KMS-11 (cell line): ENCODE data around the gene DIS3L2.

Source experiments
- H2AFZ ChIP-seq: fragments of 200-600 bp; sonication (generic); 2 replicates; pipeline ENCODE4 v1.6.1; 2016; ENCODE audit warnings: antibody characterized with exemption, mixed run types, low read depth
- H3K27ac ChIP-seq: fragments of 200-600 bp; sonication (generic); 2 replicates; pipeline ENCODE4 v1.6.1; 2016; ENCODE audit warnings: mild to moderate bottlenecking, mixed run types
- H3K27me3 ChIP-seq: fragments of 200-600 bp; sonication (generic); 2 replicates; pipeline ENCODE4 v1.6.1; 2017; ENCODE audit warnings: mild to moderate bottlenecking, low read depth, mixed run types, moderate library complexity; ENCODE audit not compliant: insufficient read depth
- H3K36me3 ChIP-seq: fragments of 200-600 bp; sonication (generic); 2 replicates; pipeline ENCODE4 v1.6.1; 2017; ENCODE audit warnings: mild to moderate bottlenecking, mixed run types; ENCODE audit not compliant: insufficient read depth
- H3K4me1 ChIP-seq: fragments of 200-600 bp; sonication (generic); 2 replicates; pipeline ENCODE4 v1.6.1; 2016; ENCODE audit warnings: mild to moderate bottlenecking, low read depth, mixed run types; ENCODE audit not compliant: poor library complexity, severe bottlenecking
- H3K4me2 ChIP-seq: fragments of 200-600 bp; sonication (generic); 2 replicates; pipeline ENCODE4 v1.7.0; 2016; ENCODE audit warnings: mild to moderate bottlenecking, mixed run types
- H3K4me3 ChIP-seq: fragments of 200-600 bp; sonication (generic); IDR thresholded peaks from 2 replicates; pipeline ENCODE4 v1.6.1; 2017; ENCODE audit warnings: low read depth, low read length, mixed read lengths; ENCODE audit not compliant: insufficient read depth
- H3K79me2 ChIP-seq: fragments of 200-600 bp; sonication (generic); 2 replicates; pipeline ENCODE4 v1.6.1; 2016; ENCODE audit warnings: low read depth, mixed run types; ENCODE audit not compliant: insufficient read depth
- H3K9ac ChIP-seq: fragments of 200-600 bp; sonication (generic); 2 replicates; pipeline ENCODE4 v1.6.1; 2016; ENCODE audit warnings: mild to moderate bottlenecking, mixed run types
- H4K20me1 ChIP-seq: fragments of 200-600 bp; sonication (generic); 2 replicates; pipeline ENCODE4 v1.6.1; 2016; ENCODE audit warnings: mild to moderate bottlenecking, mixed run types; ENCODE audit not compliant: insufficient read depth
- TF ChIP-seq, protein P1 (sequence below): fragments of 200-600 bp; sonication (generic); conservative IDR thresholded peaks from 2 replicates; pipeline ENCODE4 v1.6.1; 2017; ENCODE audit warnings: low read depth, mild to moderate bottlenecking, antibody characterized with exemption, low read length, moderate library complexity, mixed read lengths

Gene DIS3L2

DNA sequence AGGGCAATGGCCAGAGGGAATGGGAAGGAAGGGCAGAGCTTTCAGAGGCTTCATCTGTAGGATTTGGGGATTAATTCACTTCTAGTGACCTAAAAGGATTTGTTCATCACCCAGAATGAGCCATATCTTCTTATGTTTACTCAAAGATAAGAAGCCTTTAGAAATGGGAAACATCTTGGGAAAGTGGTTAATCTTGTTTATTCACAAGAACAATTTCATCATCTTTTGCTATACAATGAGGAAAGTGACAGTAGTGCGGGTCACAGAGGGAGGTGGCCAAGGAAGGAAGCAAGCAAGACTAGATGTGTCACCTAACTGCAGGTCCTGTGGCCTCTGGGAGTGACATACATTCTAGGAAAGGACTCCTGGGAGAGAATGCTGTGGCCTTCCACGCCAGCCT lies 276.6 kb downstream of the DIS3L2 start:
- Histone ChIP-seq H3K79me2 (no peaks in the 10 kb centered on the region), H3K27ac (no peak overlapping the region), H4K20me1 (no peaks in the 10 kb centered on the region), H3K27me3 (no peaks in the 10 kb centered on the region), H3K4me2 (no peak overlapping the region), H3K4me1 (peaks cover 19% of the 10 kb centered on the region), H3K36me3 (no peaks in the 10 kb centered on the region), H3K9ac (no peak overlapping the region), H2AFZ (no peak overlapping the region), H3K4me3 (no peak overlapping the region)
- TF ChIP-seq, protein P1, sequence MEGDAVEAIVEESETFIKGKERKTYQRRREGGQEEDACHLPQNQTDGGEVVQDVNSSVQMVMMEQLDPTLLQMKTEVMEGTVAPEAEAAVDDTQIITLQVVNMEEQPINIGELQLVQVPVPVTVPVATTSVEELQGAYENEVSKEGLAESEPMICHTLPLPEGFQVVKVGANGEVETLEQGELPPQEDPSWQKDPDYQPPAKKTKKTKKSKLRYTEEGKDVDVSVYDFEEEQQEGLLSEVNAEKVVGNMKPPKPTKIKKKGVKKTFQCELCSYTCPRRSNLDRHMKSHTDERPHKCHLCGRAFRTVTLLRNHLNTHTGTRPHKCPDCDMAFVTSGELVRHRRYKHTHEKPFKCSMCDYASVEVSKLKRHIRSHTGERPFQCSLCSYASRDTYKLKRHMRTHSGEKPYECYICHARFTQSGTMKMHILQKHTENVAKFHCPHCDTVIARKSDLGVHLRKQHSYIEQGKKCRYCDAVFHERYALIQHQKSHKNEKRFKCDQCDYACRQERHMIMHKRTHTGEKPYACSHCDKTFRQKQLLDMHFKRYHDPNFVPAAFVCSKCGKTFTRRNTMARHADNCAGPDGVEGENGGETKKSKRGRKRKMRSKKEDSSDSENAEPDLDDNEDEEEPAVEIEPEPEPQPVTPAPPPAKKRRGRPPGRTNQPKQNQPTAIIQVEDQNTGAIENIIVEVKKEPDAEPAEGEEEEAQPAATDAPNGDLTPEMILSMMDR = no peak

DNA sequence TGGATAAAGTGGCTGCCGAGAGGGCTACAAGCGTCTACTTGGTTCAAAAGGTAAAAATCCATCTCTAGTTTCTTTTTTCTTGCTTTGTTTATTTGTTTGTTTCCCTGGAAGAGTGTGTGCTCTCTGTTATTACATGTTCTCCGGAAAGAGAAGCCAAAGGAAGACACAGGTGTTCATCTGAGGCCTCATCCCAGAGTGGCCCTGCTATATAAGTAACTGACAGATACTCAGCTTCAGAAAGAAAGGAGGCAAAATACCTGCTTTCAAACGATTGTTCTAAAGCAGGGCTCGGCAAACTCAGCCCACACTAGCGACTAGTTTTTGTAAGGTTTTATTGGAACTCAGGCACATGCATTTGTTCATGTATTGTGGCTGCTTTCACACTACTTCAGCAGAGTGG lies 277.1 kb downstream of the DIS3L2 start:
- Histone ChIP-seq H3K4me2 (no peak overlapping the region), H3K27ac (no peak overlapping the region)

DNA sequence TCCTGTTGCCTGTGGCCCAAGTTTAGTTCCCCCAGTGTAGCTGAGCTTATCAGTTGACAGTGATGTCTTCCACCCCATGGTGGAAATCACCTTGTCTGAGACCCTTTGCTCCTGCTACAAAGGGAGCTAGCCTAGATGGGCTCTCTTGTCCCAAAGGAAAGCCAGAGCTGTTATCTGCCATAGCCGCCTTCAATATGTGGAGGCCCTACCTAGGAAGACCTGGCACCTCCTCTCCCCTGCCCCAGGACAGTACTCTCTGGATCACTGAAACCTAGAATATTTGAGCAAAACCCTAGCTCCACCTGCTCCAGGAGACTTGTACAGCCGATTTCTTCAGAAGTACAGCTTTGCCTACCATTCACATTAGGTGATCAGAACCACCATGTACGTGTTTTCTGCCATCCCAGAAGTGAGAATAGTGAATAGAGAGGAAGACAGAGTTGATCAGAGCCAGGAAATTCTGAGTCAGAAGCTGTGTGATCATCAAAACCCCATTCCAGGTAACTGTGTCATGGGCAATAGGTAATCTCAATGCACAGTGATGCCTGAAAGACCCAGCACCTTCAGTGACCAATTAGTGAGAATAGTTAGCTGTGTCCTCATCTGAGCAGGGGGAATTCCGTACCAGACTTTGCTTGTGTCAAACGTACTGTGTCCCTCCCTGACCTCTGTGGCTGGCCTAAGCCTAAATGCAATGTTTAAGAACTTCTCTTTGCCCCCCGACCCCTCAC lies 278.6 kb downstream of the DIS3L2 start:
- Histone ChIP-seq H3K27ac (no peak overlapping the region), H4K20me1 (no peaks in the 10 kb centered on the region), H3K4me2 (no peak overlapping the region), H3K9ac (no peak overlapping the region), H3K4me1 (peaks cover 18% of the 10 kb centered on the region), H2AFZ (no peak overlapping the region), H3K36me3 (no peaks in the 10 kb centered on the region), H3K27me3 (no peaks in the 10 kb centered on the region), H3K4me3 (no peak overlapping the region), H3K79me2 (no peaks in the 10 kb centered on the region)
- TF ChIP-seq, protein P1 = no peak

More for the DNA sequence above, 277.1 kb downstream of the DIS3L2 start:
- H3K27me3 ChIP-seq = no peaks in the 10 kb centered on the region
- H3K4me3 ChIP-seq = no peak overlapping the region
- H3K79me2 ChIP-seq = no peaks in the 10 kb centered on the region
- no peaks in the 10 kb centered on the region for H4K20me1 ChIP-seq
- no peak overlapping the region for H3K9ac ChIP-seq
- TF ChIP-seq, protein P1 = no peak
- peaks cover 19% of the 10 kb centered on the region for H3K4me1 ChIP-seq
- no peak overlapping the region for H2AFZ ChIP-seq
- H3K36me3 ChIP-seq = no peaks in the 10 kb centered on the region

DNA sequence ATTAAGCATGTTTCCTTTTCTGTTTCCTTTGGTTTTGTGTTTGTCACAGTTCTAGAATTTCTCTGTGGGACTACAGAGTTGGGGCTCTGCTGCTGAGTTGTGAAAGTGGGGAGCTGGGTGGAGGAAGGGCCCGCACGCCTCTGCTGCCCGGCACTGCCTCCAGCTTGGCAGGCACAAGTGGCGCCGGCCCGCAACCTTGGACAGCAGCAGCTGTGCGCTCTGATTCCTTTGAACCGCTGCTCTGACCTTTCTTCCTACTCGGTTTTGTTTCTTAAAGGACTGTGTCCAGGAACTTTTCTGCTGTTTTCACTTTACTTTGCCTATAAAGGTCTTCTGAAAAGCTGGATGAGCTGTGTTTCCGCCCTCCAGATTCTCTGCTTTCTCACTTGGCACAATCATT lies 279.4 kb downstream of the DIS3L2 start:
- Histone ChIP-seq H3K79me2 (no peaks in the 10 kb centered on the region), H2AFZ (no peak overlapping the region), H3K4me2 (no peak overlapping the region), H3K9ac (no peak overlapping the region), H3K4me3 (no peak overlapping the region), H3K27ac (no peak overlapping the region), H3K27me3 (no peaks in the 10 kb centered on the region), H4K20me1 (no peaks in the 10 kb centered on the region), H3K36me3 (no peaks in the 10 kb centered on the region), H3K4me1 (peaks cover 10% of the 10 kb centered on the region)
- TF ChIP-seq, protein P1 = no peak
